ENCODE measurements around the gene SPINT3. TPM values are rescaled to one million over a fixed set of nuclear protein-coding genes. Genes with fewer than 3 reads are reported as not detected.
A peak's percentile ranks its signal among the peaks of the same experiment; 100 is the strongest.

Gene SPINT3
- total and polyA plus RNA-seq, 2 of the 8 experiments (the other 6 are each of a cell fraction or from before 2014, with no cell fraction given): not detected

DNA sequence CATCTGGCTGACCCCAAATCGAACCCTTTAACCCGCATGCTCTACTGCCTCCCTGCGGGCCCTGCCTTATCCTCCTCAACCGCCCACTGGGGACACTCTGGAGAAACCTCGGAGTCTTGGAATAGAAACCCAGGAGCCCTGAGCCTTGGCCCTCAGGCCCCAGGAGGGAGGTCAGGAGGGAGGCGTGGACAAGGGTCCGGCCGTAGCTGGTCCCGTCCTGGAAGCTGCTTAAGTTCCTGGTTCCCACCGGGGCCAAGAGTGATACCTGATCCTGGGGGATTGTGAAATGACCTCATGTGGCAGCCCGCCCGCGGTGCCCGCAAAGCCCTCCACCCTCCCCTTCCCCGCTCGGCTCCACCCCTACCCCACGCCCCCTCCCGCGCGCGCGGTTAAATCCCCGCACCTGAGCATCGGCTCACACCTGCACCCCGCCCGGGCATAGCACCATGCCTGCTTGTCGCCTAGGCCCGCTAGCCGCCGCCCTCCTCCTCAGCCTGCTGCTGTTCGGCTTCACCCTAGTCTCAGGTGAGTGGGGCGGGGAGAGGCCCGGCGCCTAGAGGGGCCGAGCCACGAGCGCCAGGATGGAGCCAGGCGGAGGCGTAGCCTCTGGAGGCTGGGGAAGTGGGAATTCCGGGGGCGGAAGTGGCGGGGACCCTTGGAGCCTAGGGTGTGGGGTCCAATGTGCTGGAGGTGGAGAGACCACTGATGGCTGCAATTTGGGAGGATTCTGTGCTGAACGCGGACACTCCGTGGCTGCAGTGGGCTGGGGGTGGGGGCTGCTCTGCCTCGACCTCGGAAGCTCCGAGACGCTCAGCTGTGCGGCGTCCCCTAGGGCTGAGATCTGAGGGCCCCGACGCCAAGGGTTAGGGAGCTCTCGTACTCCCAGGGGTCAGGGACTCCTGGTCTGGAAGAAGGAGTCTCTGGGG lies 45.8 kb downstream of the SPINT3 start, which contains the start of gene WFDC2:
TSS of gene WFDC2 (plus strand) at position 418 of the 926 bp plus-strand sequence. CDS start at position 447, 29 bp downstream.
- Histone ChIP-seq H3K79me2 (ENCODE audit: control insufficient read depth in 1 of 2, insufficient read depth in 2 of 2, low read length in 2 of 2) (no peaks in the 10 kb centered on the region), H2BK20ac (ENCODE audit: low read length) (no peak within 1 kb of the TSS), H3K14ac (ENCODE audit: insufficient read length) (no peak within 1 kb of the TSS), H3K23me2 (ENCODE audit: low read depth, low read length) (peaks cover 11% of the 10 kb centered on the region; the same call in 1 of the 2 replicates), H3K4ac (replicated peaks; ENCODE audit: insufficient read length, low read depth, low read length) (peak within 1 kb of the TSS; percentile 74), H2BK12ac (ENCODE audit: low read depth, low read length) (peak within 1 kb of the TSS; percentile 80; the same call in 1 of the 2 replicates), H3K56ac (replicated peaks; ENCODE audit: insufficient read length, low read depth, low read length) (peak within 1 kb of the TSS; percentile 59), H3K9ac (replicated peaks in 1 of 4; ENCODE audit: extremely low read depth in 1 of 4, low read depth in 3 of 4, low read length in 3 of 4) (peak within 1 kb of the TSS; percentile 53 to 66 (median 62)), H3K18ac (ENCODE audit: extremely low read depth, low read length) (peak within 1 kb of the TSS; percentile 86), H3K79me1 (ENCODE audit: low read depth, low read length) (no peaks in the 10 kb centered on the region), H2AK5ac (ENCODE audit: low read depth, low read length) (no peak within 1 kb of the TSS; the same call in 1 of the 2 replicates), H4K8ac (ENCODE audit: extremely low read depth, insufficient read depth, low read length) (peak within 1 kb of the TSS; percentile 88), H3K27ac (ENCODE audit: low read depth, low read length) (peak within 1 kb of the TSS; percentile 36; the same call in 1 of the 2 replicates), H3K27me3 (replicated peaks in 1 of 4; ENCODE audit: control insufficient read depth in 3 of 4, extremely low read depth in 1 of 4, insufficient read depth in 3 of 4, low read length in 3 of 4) (peaks cover 0 to 4% (median 1%) of the 10 kb centered on the region in 4 experiments; a peak in 3 of 7 replicates), H2AFZ (ENCODE audit: low read length) (no peak within 1 kb of the TSS; the same call in 1 of the 2 replicates), H3K4me2 (ENCODE audit: insufficient read depth in 1 of 2, low read depth in 2 of 2, low read length in 2 of 2) (peak within 1 kb of the TSS; percentile 69 to 98), H3K23ac (ENCODE audit: insufficient read length) (no peak within 1 kb of the TSS), H2BK120ac (replicated peaks; ENCODE audit: low read depth, low read length) (peak within 1 kb of the TSS; percentile 73), H4K20me1 (replicated peaks in 1 of 2; ENCODE audit: control insufficient read depth in 1 of 2, insufficient read depth in 2 of 2, low read length in 2 of 2) (no peaks in the 10 kb centered on the region), H2BK15ac (ENCODE audit: low read length) (peak within 1 kb of the TSS; percentile 97; the same call in 1 of the 2 replicates), H3K9me3 (ENCODE audit: insufficient read depth in 2 of 2, low read depth in 1 of 2, low read length in 1 of 2) (no peaks in the 10 kb centered on the region), H4K91ac (replicated peaks; ENCODE audit: insufficient read length, low read length) (peak within 1 kb of the TSS; percentile 90), H2BK5ac (ENCODE audit: low read depth, low read length) (peak within 1 kb of the TSS; percentile 81; the same call in 1 of the 2 replicates), H4K5ac (ENCODE audit: insufficient read length, low read depth, low read length) (peak within 1 kb of the TSS; percentile 47), H3K36me3 (ENCODE audit: control insufficient read depth in 2 of 4, insufficient read depth in 4 of 4, low read length in 3 of 4) (no peaks in the 10 kb centered on the region), H3K4me3 (ENCODE audit: extremely low read depth in 1 of 4, insufficient read depth in 2 of 4, low read depth in 3 of 4, low read length in 4 of 4) (peak within 1 kb of the TSS; percentile 63 to 77 (median 70)), H3K4me1 (replicated peaks in 1 of 4; ENCODE audit: control insufficient read depth in 3 of 4, insufficient read depth in 4 of 4, low read length in 3 of 4) (peaks cover 2 to 20% (median 7%) of the 10 kb centered on the region in 4 experiments)
- no peak for FAIRE-seq
- peak in 1 of 2 experiments; percentile 78 for DNase-seq (ENCODE audit: low read depth in 1 of 2, low spot score in 2 of 2)
- CTCF ChIA-PET (ENCODE audit: partially characterized antibody): interaction anchor here (0.6 to 18.5 kb wide), 11 partner anchors 8 to 176 kb away, joined by 3 to 317 read pairs (median 4); no protein-coding TSS in a partner anchor
- POLR2A ChIA-PET (ENCODE audit: partially characterized antibody): interaction anchor here (0.8 to 3.0 kb wide), 12 partner anchors 8 to 302 kb away, joined by 3 to 24 read pairs (median 4); partner anchors contain the start of gene PIGT
- WGBS, 2 experiments (ENCODE audit: extremely low coverage in 1 of 2, insufficient coverage in 1 of 2, insufficient read length in 1 of 2, insufficient replicate concordance in 2 of 2, low coverage in 1 of 2, low lambda C conversion rate in 2 of 2, missing lambda C conversion rate in 1 of 2): 3% methylated on average over 33 of the region's 54 CpGs; no CpG with 5 or more reads in 1 of the 2 experiments
- TF ChIP-seq GABPA (IDR thresholded peaks at IDR 0.05; ENCODE audit: borderline replicate concordance, insufficient read depth, low read length) (0 out of 2 replicates have a peak, but pooled peaks have one; percentile 44), BACH1 (IDR thresholded peaks at IDR 0.05; ENCODE audit: low read length) (peak; percentile 9; the same call in 1 of the 2 replicates), KDM4A (IDR thresholded peaks at IDR 0.05; ENCODE audit: low read depth, low read length, severe bottlenecking) (peak; percentile 68), RXRA (IDR thresholded peaks at IDR 0.05; ENCODE audit: insufficient read depth, low read depth, low read length) (peak; percentile 75; the same call in 1 of the 2 replicates)
- TF ChIP-seq, protein P1, sequence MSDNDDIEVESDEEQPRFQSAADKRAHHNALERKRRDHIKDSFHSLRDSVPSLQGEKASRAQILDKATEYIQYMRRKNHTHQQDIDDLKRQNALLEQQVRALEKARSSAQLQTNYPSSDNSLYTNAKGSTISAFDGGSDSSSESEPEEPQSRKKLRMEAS (IDR thresholded peaks at IDR 0.05): no peak; the same call in 1 of the 2 replicates
- TF ChIP-seq, protein P2, sequence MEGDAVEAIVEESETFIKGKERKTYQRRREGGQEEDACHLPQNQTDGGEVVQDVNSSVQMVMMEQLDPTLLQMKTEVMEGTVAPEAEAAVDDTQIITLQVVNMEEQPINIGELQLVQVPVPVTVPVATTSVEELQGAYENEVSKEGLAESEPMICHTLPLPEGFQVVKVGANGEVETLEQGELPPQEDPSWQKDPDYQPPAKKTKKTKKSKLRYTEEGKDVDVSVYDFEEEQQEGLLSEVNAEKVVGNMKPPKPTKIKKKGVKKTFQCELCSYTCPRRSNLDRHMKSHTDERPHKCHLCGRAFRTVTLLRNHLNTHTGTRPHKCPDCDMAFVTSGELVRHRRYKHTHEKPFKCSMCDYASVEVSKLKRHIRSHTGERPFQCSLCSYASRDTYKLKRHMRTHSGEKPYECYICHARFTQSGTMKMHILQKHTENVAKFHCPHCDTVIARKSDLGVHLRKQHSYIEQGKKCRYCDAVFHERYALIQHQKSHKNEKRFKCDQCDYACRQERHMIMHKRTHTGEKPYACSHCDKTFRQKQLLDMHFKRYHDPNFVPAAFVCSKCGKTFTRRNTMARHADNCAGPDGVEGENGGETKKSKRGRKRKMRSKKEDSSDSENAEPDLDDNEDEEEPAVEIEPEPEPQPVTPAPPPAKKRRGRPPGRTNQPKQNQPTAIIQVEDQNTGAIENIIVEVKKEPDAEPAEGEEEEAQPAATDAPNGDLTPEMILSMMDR (IDR thresholded peaks at IDR 0.05; ENCODE audit: control extremely low read depth in 1 of 3, insufficient read depth in 1 of 3, low read depth in 1 of 3, low read length in 3 of 3): peak; percentile 22 to 67 (median 44)
